HG02973 (cell line): ENCODE measurements around the gene FAM13A.
"Not testable (repeated sequence)": the region's sequence is repeated elsewhere in the genome, so short reads cannot be mapped to it uniquely, and the experiment has no call there.

ENCODE experiments used
- ATAC-seq: cut with Tn5 transposase; IDR thresholded peaks from one replicate; pipeline ENCODE4 v1.9.1; 2021; ENCODE audit warnings: moderate library complexity; ENCODE audit not compliant: unreplicated experiment

Gene FAM13A

GRCh38 chr4:88858752-88859151, 198.2 kb downstream of the FAM13A start:
- peak; percentile 93 for ATAC-seq

- ATAC-seq, result no peak
Measured at GRCh38 chr4:88857588-88857987, 199.4 kb downstream of the FAM13A start.

- ATAC-seq, result no peak
Measured at GRCh38 chr4:88854481-88854880, 202.5 kb downstream of the FAM13A start.

GRCh38 chr4:88853583-88853982, 203.4 kb downstream of the FAM13A start:
- not testable (repeated sequence) for ATAC-seq

GRCh38 chr4:88846206-88846790, 210.7 kb downstream of the FAM13A start:
- ATAC-seq, result no peak

GRCh38 chr4:88843067-88843685, 213.8 kb downstream of the FAM13A start:
- no peak for ATAC-seq

GRCh38 chr4:88841635-88842034, 215.3 kb downstream of the FAM13A start:
- no peak for ATAC-seq

GRCh38 chr4:88836216-88836615, 220.8 kb downstream of the FAM13A start:
- no peak for ATAC-seq

GRCh38 chr4:88831031-88831430, 226.0 kb downstream of the FAM13A start:
- ATAC-seq, result no peak

GRCh38 chr4:88830598-88830997, 226.4 kb downstream of the FAM13A start:
- ATAC-seq, result no peak

GRCh38 chr4:88828842-88829571, 228.0 kb downstream of the FAM13A start:
- ATAC-seq, result no peak

GRCh38 chr4:88827442-88827841, 229.5 kb downstream of the FAM13A start:
- ATAC-seq, result no peak

- ATAC-seq, result no peak
Measured at GRCh38 chr4:88826771-88827170, 230.2 kb downstream of the FAM13A start.

GRCh38 chr4:88825931-88826330, 231.1 kb downstream of the FAM13A start:
- no peak for ATAC-seq

- peak; percentile 98 for ATAC-seq
Measured at GRCh38 chr4:88823058-88823919, 233.7 kb downstream of the FAM13A start.

- ATAC-seq, result no peak
Measured at GRCh38 chr4:88822034-88822789, 234.8 kb downstream of the FAM13A start.

- no peak for ATAC-seq
Measured at GRCh38 chr4:88821522-88821921, 235.5 kb downstream of the FAM13A start.

- ATAC-seq, result no peak
Measured at GRCh38 chr4:88820698-88821415, 236.1 kb downstream of the FAM13A start.

- ATAC-seq, result no peak
Measured at GRCh38 chr4:88819818-88820697, 236.9 kb downstream of the FAM13A start.
